Subcutaneous adipose tissue (tissue), 4 donors: ENCODE measurements around the gene BCOR. TPM values are rescaled to one million over a fixed set of nuclear protein-coding genes. Genes with fewer than 3 reads are reported as not detected.

Experiments
- total RNA-seq, 4 donors: library from RNA; depleted of rRNA; stranded (reverse); fragments of >200 nt; gene quantifications; one replicate each; pipeline ENCODE4 v1.1.0, GENCODE V29; 2016
- TF ChIP-seq, protein P1 (sequence below): fragments of 450-650 bp; IDR thresholded peaks from one replicate; pipeline ENCODE4 v1.5.1; 2016; ENCODE audit warnings: low read depth, mild to moderate bottlenecking, control low read depth, antibody characterized with exemption, moderate library complexity

Gene BCOR
- total RNA-seq, 4 donors from 2014 or later, result 9.3 to 17.1 (median 9.5) TPM

DNA sequence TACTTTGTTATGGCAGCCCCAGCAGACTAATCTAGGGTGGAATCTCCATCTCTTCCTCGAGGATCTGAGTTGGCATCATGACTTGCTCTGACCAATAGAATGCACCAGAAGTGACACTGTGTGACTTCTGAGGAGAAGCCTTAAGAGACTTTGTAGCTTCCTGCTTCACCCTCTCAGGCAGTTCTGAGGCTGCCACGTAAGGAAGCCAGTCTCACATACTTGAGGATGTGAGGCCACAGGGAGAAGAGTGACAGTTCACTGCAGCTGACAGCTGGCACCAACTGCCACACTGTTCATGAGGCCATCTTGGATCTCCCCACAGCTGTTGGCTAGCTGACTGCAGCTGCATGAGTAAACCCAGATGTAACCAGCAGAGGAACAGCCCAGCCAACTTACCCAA is 29.3 kb upstream of the BCOR start:
- TF ChIP-seq, protein P1, sequence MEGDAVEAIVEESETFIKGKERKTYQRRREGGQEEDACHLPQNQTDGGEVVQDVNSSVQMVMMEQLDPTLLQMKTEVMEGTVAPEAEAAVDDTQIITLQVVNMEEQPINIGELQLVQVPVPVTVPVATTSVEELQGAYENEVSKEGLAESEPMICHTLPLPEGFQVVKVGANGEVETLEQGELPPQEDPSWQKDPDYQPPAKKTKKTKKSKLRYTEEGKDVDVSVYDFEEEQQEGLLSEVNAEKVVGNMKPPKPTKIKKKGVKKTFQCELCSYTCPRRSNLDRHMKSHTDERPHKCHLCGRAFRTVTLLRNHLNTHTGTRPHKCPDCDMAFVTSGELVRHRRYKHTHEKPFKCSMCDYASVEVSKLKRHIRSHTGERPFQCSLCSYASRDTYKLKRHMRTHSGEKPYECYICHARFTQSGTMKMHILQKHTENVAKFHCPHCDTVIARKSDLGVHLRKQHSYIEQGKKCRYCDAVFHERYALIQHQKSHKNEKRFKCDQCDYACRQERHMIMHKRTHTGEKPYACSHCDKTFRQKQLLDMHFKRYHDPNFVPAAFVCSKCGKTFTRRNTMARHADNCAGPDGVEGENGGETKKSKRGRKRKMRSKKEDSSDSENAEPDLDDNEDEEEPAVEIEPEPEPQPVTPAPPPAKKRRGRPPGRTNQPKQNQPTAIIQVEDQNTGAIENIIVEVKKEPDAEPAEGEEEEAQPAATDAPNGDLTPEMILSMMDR, result no peak

GRCh38 chrX:40122487-40122886 is 24.7 kb upstream of the BCOR start:
- TF ChIP-seq, protein P1, result no peak

- TF ChIP-seq, protein P1, result no peak
Measured at GRCh38 chrX:40121618-40122017, 23.9 kb upstream of the BCOR start.

DNA sequence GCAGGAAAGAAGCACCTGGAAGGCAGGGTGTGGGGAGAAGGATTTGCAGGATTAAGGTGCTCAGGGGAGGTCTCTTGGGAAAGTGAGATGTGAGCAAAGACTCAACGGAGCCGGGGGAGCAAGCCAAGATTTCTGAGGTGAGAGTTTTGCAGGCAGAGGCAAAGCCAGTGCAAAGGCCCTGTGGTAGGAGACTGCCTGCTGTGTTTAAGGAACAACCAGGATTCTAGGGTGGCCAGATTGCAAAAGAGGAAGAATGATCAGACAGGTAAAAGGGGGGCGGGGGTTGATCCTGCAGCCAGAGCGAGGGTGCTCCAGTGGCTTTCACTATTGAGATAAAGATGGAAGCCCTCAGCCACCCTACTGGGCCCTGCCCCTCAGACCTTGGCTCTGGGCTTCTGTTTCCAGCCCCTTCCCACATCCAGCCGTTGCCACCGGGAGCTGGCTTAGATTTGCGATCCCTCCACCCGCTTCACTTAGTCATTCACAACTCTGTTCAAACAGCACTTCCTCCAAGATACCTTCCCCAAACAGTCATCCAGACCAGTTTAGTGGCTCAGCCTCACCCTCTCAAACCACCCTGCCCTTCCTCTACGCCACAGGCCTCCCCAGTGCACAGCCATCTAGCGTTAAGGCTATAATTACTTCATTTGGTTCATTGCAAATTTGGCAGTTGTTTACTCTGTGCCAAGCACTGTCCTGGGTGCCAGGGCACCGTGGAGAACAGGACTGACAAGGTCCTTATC is 23.3 kb upstream of the BCOR start:
- TF ChIP-seq, protein P1, result no peak

- TF ChIP-seq, protein P1, result no peak
Measured at GRCh38 chrX:40117715-40118285, 20.0 kb upstream of the BCOR start.

DNA sequence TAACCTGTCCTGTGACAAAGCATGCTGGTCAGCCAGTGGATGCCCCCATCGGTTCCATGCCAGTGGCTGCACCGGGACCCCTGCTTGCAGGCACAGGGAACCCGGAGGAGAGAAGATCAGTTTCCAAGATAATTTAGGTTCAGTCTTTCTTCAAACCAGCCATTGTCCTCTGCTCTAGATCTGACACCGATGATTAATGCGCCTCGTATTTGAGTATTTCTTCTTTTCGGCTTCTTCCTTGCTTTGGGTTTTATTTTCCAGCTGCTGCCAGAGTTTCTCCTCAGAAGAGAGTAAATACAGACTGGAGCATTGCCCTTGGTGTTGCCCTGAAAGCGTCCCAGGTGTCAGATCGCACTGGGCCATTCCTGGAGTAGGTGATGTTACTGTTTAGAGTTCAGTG is 19.2 kb upstream of the BCOR start:
- TF ChIP-seq, protein P1, result no peak

GRCh38 chrX:40112996-40113395 is 15.2 kb upstream of the BCOR start:
- TF ChIP-seq, protein P1, result no peak
